GM12878 (cell line): ENCODE measurements around the gene CCDC15.

Experiments used
- BMI1 ChIP-seq: fragments of 450-650 bp; IDR thresholded peaks from 2 replicates; pipeline ENCODE4 v1.6.1; 2016; ENCODE audit warnings: mild to moderate bottlenecking, moderate library complexity, borderline replicate concordance
- NRF1 ChIP-seq: conservative IDR thresholded peaks from 2 replicates; pipeline ENCODE4 v1.6.1; 2011; ENCODE audit warnings: mild to moderate bottlenecking, low read depth, low read length, improper control_type of control experiment
- TF ChIP-seq, protein P1 (sequence below), 3 experiments: IDR thresholded peaks in 2 of 3; conservative IDR thresholded peaks in 1 of 3; 2 replicates each; pipeline ENCODE4 v1.5.1; 2011; ENCODE audit warnings: low read depth in 3 of 3, low read length in 3 of 3, mild to moderate bottlenecking in 3 of 3, control low read depth in 2 of 3, moderate library complexity in 2 of 3, inconsistent platforms in 1 of 3, mixed read lengths in 1 of 3; ENCODE audit not compliant: control insufficient read depth in 2 of 3, insufficient read depth in 1 of 3; ENCODE audit errors: extremely low read depth in 1 of 3

DNA sequence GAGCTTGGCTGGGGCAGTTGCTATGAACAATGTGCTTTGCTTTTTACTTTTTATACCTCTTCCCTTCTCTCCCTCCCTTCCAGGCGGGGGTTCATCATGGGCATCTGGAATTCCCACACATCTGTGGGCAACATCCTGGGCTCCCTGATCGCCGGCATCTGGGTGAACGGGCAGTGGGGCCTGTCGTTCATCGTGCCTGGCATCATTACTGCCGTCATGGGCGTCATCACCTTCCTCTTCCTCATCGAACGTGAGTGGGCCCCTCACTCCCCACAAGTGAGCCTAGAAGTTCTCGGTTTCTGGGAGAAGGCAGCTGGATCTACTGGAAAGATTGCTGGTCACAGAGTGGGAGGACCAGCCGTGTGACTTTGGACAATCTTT is 126.5 kb downstream of the CCDC15 start:
- no peak for TF ChIP-seq BMI1
- no peak for TF ChIP-seq NRF1
- TF ChIP-seq, protein P1, sequence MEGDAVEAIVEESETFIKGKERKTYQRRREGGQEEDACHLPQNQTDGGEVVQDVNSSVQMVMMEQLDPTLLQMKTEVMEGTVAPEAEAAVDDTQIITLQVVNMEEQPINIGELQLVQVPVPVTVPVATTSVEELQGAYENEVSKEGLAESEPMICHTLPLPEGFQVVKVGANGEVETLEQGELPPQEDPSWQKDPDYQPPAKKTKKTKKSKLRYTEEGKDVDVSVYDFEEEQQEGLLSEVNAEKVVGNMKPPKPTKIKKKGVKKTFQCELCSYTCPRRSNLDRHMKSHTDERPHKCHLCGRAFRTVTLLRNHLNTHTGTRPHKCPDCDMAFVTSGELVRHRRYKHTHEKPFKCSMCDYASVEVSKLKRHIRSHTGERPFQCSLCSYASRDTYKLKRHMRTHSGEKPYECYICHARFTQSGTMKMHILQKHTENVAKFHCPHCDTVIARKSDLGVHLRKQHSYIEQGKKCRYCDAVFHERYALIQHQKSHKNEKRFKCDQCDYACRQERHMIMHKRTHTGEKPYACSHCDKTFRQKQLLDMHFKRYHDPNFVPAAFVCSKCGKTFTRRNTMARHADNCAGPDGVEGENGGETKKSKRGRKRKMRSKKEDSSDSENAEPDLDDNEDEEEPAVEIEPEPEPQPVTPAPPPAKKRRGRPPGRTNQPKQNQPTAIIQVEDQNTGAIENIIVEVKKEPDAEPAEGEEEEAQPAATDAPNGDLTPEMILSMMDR (IDR thresholded peaks at IDR 0.05 in 2 of 3, conservative IDR thresholded peaks at IDR 0.05 in 1 of 3; ENCODE audit: control insufficient read depth in 2 of 3, extremely low read depth in 1 of 3, insufficient read depth in 1 of 3, low read depth in 3 of 3, low read length in 3 of 3), result no peak
